ENCODE measurements around the gene CEACAM8.
"Not testable (repeated sequence)": the region's sequence is repeated elsewhere in the genome, so short reads cannot be mapped to it uniquely, and the experiment has no call there.

Gene CEACAM8

GRCh38 chr19:42571116-42571515 is 23.6 kb downstream of the CEACAM8 start:
- no peak for DNase-seq

GRCh38 chr19:42569193-42569592 is 25.5 kb downstream of the CEACAM8 start:
- DNase-seq: no peak

- no peak for DNase-seq
Measured at GRCh38 chr19:42568006-42568405, 26.7 kb downstream of the CEACAM8 start.

GRCh38 chr19:42567567-42567966 is 27.2 kb downstream of the CEACAM8 start:
- DNase-seq: no peak

GRCh38 chr19:42563352-42564210 is 31.1 kb downstream of the CEACAM8 start:
- DNase-seq: peak in 1 of 2 donors; percentile 9

GRCh38 chr19:42561512-42561911 is 33.2 kb downstream of the CEACAM8 start:
- DNase-seq: no peak

- no peak for DNase-seq
Measured at GRCh38 chr19:42560731-42561130, 34.0 kb downstream of the CEACAM8 start.

- DNase-seq: no peak
Measured at GRCh38 chr19:42558450-42559150, 36.1 kb downstream of the CEACAM8 start.

- not testable (repeated sequence) for DNase-seq
Measured at GRCh38 chr19:42557386-42557871, 37.3 kb downstream of the CEACAM8 start.

- DNase-seq: no peak
Measured at GRCh38 chr19:42555801-42556200, 38.9 kb downstream of the CEACAM8 start.

GRCh38 chr19:42555317-42555716 is 39.4 kb downstream of the CEACAM8 start:
- DNase-seq: no peak

GRCh38 chr19:42554046-42554575 is 40.6 kb downstream of the CEACAM8 start:
- no peak for DNase-seq

GRCh38 chr19:42553292-42554045 is 41.3 kb downstream of the CEACAM8 start:
- DNase-seq: no peak

- DNase-seq: no peak
Measured at GRCh38 chr19:42552086-42553065, 42.3 kb downstream of the CEACAM8 start.

- not testable (repeated sequence) for DNase-seq
Measured at GRCh38 chr19:42550521-42550920, 44.2 kb downstream of the CEACAM8 start.

GRCh38 chr19:42549067-42549466 is 45.7 kb downstream of the CEACAM8 start:
- not testable (repeated sequence) for DNase-seq

GRCh38 chr19:42548552-42548951 is 46.2 kb downstream of the CEACAM8 start:
- no peak for DNase-seq

GRCh38 chr19:42547929-42548328 is 46.8 kb downstream of the CEACAM8 start:
- DNase-seq: no peak

GRCh38 chr19:42546831-42547500 is 47.8 kb downstream of the CEACAM8 start:
- no peak for DNase-seq

GRCh38 chr19:42544146-42544545 is 50.6 kb downstream of the CEACAM8 start:
- no peak for DNase-seq

- DNase-seq: no peak
Measured at GRCh38 chr19:42542791-42543190, 51.9 kb downstream of the CEACAM8 start.

Measured in stimulated activated CD4-positive, alpha-beta T cell treated with anti-CD3 and anti-CD28 coated beads, Interleukin-2, amount 100 ng/mL, for 48 hours (primary cell).